GM19455 (cell line): Measurements from ENCODE around the gene DVL1.

Experiments used
- ATAC-seq: cut with Tn5 transposase; IDR thresholded peaks from one replicate; pipeline ENCODE4 v1.9.1; 2021; ENCODE audit not compliant: unreplicated experiment

Gene DVL1

DNA sequence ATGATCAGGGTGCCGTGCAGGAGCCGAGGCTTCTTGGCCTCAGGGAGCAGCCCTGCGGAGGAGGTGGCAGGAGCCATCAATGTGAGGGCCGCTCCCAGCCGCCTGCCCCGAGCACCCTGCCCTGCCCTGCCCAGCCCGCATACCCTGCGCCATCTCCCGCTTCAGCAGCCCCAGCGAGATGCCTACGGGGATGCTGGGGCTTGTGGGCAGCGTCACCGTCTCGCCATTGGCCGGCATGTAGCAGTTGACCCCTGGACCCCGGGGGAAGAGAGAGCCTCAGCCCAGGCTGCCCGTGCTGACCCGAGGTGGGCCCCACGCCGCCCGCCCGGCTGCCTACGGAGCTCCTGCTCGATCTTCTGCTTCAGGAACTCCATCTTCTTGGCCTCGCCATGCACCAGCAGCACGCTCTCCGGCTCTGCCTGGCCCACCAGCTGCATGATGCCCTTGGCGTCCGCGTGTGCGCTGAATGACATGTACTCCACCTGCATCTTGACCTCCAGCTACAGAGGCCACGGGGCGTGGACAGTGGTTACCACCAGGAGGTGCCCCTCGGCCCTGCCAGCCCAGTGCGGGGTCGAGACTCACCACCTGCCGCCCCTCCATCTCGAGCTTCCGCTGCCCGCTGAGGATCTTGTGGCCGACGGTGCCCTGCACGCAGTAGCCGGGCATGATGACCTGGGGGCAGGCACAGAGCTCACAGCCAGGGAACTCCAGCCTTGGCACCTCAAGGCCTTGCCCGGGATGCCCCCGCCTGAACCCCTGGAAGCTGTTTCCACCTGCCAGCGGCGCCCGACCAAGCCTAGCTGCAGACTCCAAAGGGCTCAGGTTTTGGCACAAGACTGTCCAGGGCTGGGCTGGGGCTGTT, 36.5 kb downstream of the DVL1 start:
- no peak for ATAC-seq

- no peak for ATAC-seq
Measured at GRCh38 chr1:1311107-1312104, 37.8 kb downstream of the DVL1 start.

GRCh38 chr1:1310476-1311053, 38.7 kb downstream of the DVL1 start:
- no peak for ATAC-seq

- ATAC-seq = no peak
Measured at GRCh38 chr1:1310109-1310385, 39.2 kb downstream of the DVL1 start.

DNA sequence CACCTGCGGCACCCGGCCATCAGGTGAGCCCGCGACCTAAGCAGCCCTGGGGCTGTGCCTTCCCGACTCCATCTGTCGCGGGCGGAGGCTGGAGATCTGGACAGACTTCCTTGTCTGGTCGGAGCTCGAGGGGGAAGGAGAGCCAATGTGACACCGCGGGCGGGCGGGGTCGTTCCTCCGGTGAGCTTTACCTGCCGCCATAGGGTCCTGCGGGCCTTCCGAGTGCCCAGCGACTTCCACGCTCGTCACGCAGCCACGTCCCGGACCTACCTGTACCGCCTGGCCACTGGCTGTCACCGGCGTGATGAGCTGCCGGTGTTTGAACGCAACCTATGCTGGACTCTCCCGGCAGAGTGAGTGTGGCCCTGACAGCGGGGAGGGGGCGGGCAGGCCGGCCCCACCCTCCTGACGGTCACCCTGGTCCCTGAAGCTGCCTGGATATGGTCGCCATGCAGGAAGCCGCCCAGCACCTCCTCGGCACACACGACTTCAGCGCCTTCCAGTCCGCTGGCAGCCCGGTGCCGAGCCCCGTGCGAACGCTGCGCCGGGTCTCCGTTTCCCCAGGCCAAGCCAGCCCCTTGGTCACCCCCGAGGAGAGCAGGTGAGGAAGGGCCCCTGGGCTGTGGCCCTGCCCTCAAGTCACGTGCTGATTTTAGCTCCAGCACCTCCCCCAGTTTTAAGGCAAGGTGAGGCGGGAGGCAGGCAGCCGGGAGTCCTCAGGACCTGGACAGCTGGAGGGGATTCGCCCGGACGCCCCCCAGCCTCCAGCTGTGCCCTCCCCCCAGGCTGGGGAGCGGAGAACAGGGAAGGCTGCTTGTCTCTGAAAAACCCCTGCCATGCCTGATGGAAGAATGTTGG, 39.7 kb downstream of the DVL1 start:
- ATAC-seq = no peak

GRCh38 chr1:1308756-1309250, 40.4 kb downstream of the DVL1 start:
- ATAC-seq = peak; percentile 3

DNA sequence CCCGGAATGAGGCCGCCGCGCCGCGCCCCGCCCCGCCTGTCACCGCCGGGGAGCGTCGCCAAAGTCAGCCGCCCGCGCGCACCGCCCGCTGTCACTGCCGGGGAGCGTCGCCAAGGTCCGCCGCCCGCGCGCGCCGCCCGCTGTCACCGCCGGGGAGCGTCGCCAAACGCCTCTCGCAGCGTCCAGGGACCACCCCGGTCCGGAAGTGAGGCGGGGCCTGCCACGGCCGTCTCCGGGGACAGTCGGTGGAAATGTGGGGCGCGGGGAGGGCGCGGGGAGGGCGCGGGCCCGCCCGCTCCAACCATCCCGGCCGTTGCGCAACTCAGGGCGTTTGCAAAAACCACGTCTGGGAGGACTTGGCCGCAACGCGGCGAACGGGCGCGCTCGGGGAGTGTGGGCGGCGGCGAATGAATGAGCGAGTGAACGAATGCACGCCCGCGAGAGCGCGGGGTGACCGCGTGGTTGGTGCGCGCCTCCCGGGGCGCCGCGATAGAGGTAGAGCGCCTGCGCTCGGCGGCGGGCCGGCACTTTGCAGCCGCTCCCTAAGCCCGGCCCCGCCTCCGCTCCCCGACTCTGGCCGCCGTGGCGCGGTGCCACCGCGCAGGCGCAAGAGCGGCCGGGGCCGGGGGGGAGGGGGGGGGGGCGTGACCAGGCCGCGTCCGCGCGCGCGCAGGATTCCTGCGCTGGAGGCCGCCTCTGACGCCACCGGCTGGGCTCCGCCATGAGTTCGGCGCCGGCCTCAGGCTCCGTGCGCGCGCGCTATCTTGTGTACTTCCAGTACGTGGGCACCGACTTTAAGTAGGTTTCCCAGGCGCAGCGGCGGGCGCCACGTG, 41.1 kb downstream of the DVL1 start, which contains the start of the genes ACAP3 and PUSL1:
Gene ACAP3, minus strand, starts transcription at position 8 of the 833 bp plus-strand sequence. CDS start 115 bp downstream, outside the sequence.
Gene PUSL1, plus strand, starts transcription at position 675 of the 833 bp plus-strand sequence. Its CDS starts 47 bp downstream, at position 722.
- peak; percentile 55 for ATAC-seq

DNA sequence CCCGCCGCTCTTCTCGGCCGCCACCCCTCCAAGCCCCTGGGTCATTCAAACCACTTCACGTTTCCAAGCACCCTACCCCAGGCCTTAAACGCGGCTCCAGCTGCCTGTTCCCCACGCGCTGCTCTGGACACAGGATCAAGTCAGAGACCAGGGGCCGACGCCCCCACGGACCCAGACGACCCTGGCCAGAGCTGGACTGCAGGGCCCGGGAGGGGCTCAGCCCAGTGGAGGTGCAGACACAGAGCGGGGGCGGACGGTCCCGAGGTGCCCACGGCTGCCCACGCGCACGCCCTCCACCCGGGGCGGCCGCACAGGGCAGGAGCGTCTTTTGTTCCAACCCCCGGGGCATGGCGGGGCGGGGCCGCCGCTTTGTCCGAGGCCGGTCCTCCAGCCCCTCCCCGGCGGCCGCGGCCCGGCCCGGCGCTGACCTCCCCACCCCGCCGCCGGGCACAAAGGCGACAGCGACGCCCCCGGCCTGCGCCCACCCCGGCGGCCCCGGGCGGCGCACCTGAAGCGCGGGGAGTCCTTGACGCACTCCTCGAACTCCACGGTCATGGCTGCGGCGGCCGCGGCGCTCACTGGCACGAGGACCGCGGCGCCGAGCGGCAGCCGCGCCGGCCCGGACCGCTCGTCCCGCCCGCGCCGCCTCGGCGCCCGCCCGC, 41.8 kb downstream of the DVL1 start:
- peak; percentile 4 for ATAC-seq

DNA sequence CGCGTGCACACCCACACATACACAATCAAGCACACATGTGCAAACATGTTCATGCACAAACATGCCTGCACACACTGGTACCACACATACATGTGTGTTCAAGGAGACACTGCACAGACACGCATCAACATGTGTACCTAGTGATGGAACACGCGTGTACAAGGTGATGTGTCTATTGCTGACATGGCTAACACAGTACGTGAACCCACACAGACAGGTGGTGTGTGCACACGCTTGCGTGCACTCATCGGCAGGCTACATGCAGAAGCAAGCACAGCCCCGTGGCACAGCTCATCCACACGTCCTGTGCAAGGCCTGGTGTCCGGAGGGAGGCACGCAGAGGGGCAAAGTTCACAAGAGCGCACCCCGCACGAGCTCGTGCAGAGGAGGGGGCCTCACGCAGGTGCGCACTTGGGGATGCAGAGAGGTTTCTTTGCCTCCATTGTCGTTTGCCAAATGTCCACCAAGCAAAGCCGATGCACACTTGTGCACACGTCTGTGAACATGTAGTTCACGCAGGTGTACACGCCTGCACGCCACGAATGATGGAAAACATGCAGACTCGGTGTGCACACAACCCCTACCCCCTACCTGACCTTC, 42.5 kb downstream of the DVL1 start:
- ATAC-seq = no peak

- ATAC-seq = no peak
Measured at GRCh38 chr1:1306070-1306660, 43.1 kb downstream of the DVL1 start.

DNA sequence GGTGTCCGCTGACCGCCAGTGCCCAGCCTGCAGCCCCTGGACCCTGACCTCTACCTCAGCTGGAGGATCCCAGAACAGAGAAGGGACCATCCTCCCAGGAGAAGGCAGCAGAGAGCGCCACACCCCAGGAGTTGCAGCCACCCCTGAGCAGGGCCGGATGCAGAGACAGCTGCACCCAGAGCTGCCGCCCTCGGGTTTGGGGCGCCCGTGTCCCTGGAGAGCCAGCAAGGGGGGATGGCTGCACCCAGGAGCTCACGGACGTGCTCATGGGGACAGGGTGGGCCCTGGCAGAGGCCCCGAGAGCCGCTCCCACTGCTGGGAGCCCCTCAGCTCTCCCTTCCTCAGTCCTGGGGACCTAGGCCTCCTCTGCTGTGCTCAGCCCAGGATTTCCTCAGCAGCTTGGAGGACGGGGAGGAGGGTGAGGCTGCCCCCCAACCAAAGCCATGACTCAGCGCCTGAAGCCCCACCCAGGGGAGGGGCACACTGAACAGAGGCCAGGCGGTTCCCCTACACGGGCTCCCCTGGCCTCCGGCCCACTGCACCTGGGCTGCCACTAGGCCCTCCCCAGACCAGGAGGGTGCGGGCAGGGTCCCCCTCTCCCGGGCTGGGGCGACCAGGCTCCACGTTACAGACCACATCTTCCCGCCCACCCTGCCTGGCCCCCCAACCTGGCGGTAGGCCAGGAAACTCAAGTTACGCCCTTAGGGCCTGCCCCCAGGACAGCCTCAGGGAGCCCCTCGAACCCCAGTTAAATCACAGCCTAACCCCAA, 43.7 kb downstream of the DVL1 start:
- ATAC-seq = no peak

DNA sequence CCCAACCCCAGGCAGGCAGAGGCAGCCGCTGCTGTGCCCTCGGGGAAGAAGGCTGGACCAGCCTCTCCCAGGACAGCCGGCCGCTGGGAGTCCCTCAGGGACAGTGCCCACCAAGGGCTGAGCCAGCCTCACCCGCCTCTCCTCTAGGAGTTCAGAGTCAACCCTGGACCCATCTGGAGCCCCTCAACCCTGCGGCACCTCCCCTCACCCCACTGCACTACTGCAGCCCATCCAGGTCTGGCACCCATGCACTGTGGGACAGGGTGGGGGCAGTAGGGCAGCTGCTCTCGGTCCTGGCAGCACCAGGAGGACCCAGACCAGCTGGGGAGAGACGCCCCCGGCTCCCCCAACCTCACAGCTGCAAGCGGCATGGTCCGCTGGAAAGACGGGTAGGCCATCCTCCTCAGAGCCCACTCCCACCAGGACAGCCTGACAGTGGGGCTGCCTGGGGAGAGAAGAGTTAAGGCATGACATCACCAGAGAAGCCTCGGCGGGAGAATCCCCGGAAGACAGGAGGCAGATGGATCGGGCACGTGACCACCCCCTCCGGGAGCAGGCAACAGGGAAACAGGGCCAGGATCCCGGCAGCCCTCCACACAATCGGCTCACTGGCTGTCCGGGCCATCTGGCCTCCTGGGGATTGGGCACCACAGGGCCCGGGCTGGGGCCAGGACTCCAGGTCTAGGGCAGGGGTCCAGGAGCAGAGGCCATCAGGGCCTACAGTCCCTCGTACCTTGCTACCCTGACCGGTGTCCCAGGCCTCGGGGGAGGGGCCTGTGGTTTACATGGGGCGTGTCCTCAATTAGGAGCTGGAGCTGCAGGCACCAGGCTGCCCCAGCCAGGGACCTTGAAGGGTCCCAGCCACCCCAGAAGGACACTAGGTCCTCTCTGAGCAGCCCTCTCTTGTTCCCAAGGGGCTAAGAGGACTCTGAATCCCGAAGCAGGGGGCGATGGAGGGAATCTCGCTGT, 44.6 kb downstream of the DVL1 start:
- ATAC-seq = no peak

DNA sequence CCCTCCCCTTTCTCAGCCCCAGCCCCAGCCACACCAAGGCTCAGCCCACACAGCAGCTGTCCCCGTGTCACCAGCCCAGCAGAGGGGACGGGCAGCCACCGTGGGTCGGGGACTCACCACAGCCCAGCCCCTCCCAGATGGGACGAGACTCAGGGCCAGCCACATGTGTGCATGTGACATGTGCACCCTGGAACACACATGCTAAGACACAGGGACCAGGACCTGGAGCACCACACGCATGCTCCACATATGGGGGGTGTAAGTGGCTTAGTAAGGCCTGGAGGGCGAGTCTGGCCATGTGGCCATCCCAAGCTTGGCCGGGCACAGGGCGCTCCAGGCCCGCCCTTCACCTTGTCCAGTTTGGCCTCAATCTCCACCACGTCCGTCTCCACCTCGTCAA, 45.5 kb downstream of the DVL1 start:
- ATAC-seq = no peak

DNA sequence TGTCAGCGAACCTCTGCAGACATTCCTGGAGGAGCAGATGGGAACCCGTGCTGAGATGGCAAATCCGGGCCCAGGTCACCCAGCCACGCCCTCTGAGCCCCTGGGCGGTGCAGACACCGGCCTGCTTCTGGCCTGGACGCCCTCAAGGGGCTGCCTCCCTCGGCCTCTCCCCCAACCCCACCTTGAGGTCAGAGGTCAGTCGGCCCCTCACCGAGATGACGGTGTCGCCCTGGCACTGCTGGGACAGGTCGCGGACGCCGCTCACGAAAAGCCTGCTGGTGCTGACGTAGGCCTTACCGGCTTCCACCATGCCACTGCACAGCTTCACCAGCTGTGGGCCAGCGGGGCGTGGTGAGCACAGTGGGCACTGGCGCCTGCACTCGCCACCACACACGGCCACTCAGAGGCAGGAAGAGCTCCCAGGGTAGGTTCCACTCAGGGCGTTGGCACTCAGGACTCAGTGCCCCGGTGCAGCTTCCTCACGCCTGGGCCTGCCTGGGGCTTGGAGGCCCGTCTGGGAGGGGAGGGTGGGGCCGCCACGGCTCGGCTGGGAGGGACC, 46.2 kb downstream of the DVL1 start:
- ATAC-seq = no peak

GRCh38 chr1:1302006-1302430, 47.2 kb downstream of the DVL1 start:
- no peak for ATAC-seq

GRCh38 chr1:1300352-1300739, 48.9 kb downstream of the DVL1 start:
- no peak for ATAC-seq
